ENCODE results near the gene ACR. TPM values are rescaled to one million over a fixed set of nuclear protein-coding genes. Genes with fewer than 3 reads are reported as not detected.

The ACR gene
- total RNA-seq, 1 experiment from 2014 or later, result 0.21 TPM

DNA sequence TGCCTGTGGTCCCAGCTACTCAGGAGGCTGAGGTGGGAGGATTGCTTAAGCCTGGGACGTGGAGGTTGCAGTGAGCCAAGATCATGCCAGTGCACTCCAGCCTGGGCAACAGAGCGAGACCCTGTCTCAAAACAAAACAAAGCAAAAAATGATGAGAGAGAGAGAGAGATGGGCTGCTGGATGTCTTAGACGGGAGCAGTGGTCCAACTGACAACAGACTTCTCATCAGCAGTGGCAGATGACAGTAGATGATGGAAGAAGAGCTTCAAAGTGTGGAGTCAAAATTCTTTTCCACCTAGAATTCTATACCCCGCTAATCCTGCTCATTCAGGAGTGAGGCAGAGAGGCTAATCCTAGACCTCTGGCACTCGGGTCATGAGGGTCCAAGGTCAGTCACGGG lies 29.0 kb upstream of the ACR start:
- POLR2A ChIA-PET, result no interaction called here
- Histone ChIP-seq H3K27me3 (ENCODE audit: control insufficient read depth, insufficient read depth, low read length) (no peaks in the 10 kb centered on the region), H3K4me3 (ENCODE audit: low read depth in 2 of 2, low read length in 2 of 2) (no peak overlapping the region), H3K9me3 (ENCODE audit: control insufficient read depth, insufficient read depth, low read depth, low read length) (no peaks in the 10 kb centered on the region), H3K4me1 (ENCODE audit: control insufficient read depth, insufficient read depth, low read length) (no peaks in the 10 kb centered on the region), H3K27ac (ENCODE audit: low read length) (no peak overlapping the region), H3K36me3 (ENCODE audit: control insufficient read depth, insufficient read depth, low read length) (no peaks in the 10 kb centered on the region)
- CTCF ChIA-PET, result no interaction called here
- ATAC-seq, result no peak
- intact Hi-C loops (cut with micrococcal nuclease; ENCODE audit: unreplicated experiment) (no loop called here), in situ Hi-C loops (cut with HindIII; ENCODE audit: low pct_unique_long_range_greater_than_20kb, low sequenced_read_pairs) (no loop called here)
- no peak for DNase-seq (ENCODE audit: low read depth, low spot score)
- TF ChIP-seq, protein P1, sequence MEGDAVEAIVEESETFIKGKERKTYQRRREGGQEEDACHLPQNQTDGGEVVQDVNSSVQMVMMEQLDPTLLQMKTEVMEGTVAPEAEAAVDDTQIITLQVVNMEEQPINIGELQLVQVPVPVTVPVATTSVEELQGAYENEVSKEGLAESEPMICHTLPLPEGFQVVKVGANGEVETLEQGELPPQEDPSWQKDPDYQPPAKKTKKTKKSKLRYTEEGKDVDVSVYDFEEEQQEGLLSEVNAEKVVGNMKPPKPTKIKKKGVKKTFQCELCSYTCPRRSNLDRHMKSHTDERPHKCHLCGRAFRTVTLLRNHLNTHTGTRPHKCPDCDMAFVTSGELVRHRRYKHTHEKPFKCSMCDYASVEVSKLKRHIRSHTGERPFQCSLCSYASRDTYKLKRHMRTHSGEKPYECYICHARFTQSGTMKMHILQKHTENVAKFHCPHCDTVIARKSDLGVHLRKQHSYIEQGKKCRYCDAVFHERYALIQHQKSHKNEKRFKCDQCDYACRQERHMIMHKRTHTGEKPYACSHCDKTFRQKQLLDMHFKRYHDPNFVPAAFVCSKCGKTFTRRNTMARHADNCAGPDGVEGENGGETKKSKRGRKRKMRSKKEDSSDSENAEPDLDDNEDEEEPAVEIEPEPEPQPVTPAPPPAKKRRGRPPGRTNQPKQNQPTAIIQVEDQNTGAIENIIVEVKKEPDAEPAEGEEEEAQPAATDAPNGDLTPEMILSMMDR (IDR thresholded peaks at IDR 0.05), result no peak
- TF ChIP-seq POLR2AphosphoS5 (IDR thresholded peaks at IDR 0.05; ENCODE audit: low read depth, low read length) (no peak), SIN3A (IDR thresholded peaks at IDR 0.05; ENCODE audit: borderline replicate concordance, insufficient read depth, low read depth, low read length) (no peak), TCF7L2 (IDR thresholded peaks at IDR 0.05; ENCODE audit: low read depth, low read length) (no peak)
- TF ChIP-seq, protein P2, sequence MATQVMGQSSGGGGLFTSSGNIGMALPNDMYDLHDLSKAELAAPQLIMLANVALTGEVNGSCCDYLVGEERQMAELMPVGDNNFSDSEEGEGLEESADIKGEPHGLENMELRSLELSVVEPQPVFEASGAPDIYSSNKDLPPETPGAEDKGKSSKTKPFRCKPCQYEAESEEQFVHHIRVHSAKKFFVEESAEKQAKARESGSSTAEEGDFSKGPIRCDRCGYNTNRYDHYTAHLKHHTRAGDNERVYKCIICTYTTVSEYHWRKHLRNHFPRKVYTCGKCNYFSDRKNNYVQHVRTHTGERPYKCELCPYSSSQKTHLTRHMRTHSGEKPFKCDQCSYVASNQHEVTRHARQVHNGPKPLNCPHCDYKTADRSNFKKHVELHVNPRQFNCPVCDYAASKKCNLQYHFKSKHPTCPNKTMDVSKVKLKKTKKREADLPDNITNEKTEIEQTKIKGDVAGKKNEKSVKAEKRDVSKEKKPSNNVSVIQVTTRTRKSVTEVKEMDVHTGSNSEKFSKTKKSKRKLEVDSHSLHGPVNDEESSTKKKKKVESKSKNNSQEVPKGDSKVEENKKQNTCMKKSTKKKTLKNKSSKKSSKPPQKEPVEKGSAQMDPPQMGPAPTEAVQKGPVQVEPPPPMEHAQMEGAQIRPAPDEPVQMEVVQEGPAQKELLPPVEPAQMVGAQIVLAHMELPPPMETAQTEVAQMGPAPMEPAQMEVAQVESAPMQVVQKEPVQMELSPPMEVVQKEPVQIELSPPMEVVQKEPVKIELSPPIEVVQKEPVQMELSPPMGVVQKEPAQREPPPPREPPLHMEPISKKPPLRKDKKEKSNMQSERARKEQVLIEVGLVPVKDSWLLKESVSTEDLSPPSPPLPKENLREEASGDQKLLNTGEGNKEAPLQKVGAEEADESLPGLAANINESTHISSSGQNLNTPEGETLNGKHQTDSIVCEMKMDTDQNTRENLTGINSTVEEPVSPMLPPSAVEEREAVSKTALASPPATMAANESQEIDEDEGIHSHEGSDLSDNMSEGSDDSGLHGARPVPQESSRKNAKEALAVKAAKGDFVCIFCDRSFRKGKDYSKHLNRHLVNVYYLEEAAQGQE (IDR thresholded peaks at IDR 0.05; ENCODE audit: insufficient read depth in 1 of 2, low read depth in 2 of 2, low read length in 1 of 2), result no peak
- BruUV-seq (replicated peaks), result no TSS peak

DNA sequence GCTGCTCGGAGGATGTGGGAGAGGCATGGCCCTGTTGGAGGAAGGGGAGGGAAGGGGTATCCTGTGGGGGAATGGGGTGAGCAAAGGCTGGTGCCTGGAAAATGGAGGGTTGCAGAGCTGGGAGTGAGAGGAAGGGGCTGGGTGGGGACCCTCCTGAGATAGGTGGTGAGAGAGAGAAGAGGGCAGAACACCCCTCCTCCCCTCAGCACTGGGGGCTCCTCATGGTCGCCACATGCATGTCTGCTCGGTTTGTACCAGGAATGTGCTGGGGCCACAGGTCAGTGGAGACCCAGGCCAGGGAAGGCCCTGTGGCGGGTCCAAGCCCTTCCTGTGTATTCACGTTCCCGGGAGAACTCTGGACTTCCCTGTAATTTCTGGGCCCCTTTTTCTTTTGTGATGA lies 27.8 kb upstream of the ACR start:
- Histone ChIP-seq H3K4me3 (ENCODE audit: low read depth in 2 of 2, low read length in 2 of 2) (no peak overlapping the region), H3K9me3 (ENCODE audit: control insufficient read depth, insufficient read depth, low read depth, low read length) (no peaks in the 10 kb centered on the region), H3K36me3 (ENCODE audit: control insufficient read depth, insufficient read depth, low read length) (no peaks in the 10 kb centered on the region), H3K27ac (ENCODE audit: low read length) (no peak overlapping the region), H3K4me1 (ENCODE audit: control insufficient read depth, insufficient read depth, low read length) (no peaks in the 10 kb centered on the region), H3K27me3 (ENCODE audit: control insufficient read depth, insufficient read depth, low read length) (no peaks in the 10 kb centered on the region)
- TF ChIP-seq, protein P1 (IDR thresholded peaks at IDR 0.05), result no peak
- TF ChIP-seq SIN3A (IDR thresholded peaks at IDR 0.05; ENCODE audit: borderline replicate concordance, insufficient read depth, low read depth, low read length) (no peak), TCF7L2 (IDR thresholded peaks at IDR 0.05; ENCODE audit: low read depth, low read length) (no peak), POLR2AphosphoS5 (IDR thresholded peaks at IDR 0.05; ENCODE audit: low read depth, low read length) (no peak)
- TF ChIP-seq, protein P2 (IDR thresholded peaks at IDR 0.05; ENCODE audit: insufficient read depth in 1 of 2, low read depth in 2 of 2, low read length in 1 of 2), result no peak
- DNase-seq (ENCODE audit: low read depth, low spot score), result no peak
- ChIA-PET POLR2A (no interaction called here), CTCF (no interaction called here)
- no TSS peak for BruUV-seq (replicated peaks)
- in situ Hi-C loops (cut with HindIII; ENCODE audit: low pct_unique_long_range_greater_than_20kb, low sequenced_read_pairs) (no loop called here), intact Hi-C loops (cut with micrococcal nuclease; ENCODE audit: unreplicated experiment) (no loop called here)
- no peak for ATAC-seq

All from Panc1 (cell line).